Measurements from ENCODE around the gene SALL4. TPM values are rescaled to one million over a fixed set of nuclear protein-coding genes. Genes with fewer than 3 reads are reported as not detected.
"Not testable (repeated sequence)": the region's sequence is repeated elsewhere in the genome, so short reads cannot be mapped to it uniquely, and the experiment has no call there.

Gene SALL4
- total RNA-seq, 1 donor from 2014 or later, result 65.4 TPM

GRCh38 chr20:51826372-51826771, 24.1 kb upstream of the SALL4 start:
- H3K4me1 Mint-ChIP-seq (ENCODE audit: unreplicated experiment), result peaks cover 8% of the 10 kb centered on the region
- H3K27ac Mint-ChIP-seq (ENCODE audit: unreplicated experiment), result no peak overlapping the region
- TF ChIP-seq CTCF (IDR thresholded peaks at IDR 0.05; ENCODE audit: unreplicated experiment), result no peak
- H3K36me3 Mint-ChIP-seq (ENCODE audit: low read depth, unreplicated experiment), result no peaks in the 10 kb centered on the region
- no peak overlapping the region for H3K4me3 Mint-ChIP-seq (ENCODE audit: unreplicated experiment)
- no peaks in the 10 kb centered on the region for H3K9me3 Mint-ChIP-seq (ENCODE audit: unreplicated experiment)
- H3K27me3 Mint-ChIP-seq (ENCODE audit: unreplicated experiment), result peaks cover 5% of the 10 kb centered on the region
- DNase-seq (ENCODE audit: low spot score), result no peak

- no peak overlapping the region for H3K27ac Mint-ChIP-seq (ENCODE audit: unreplicated experiment)
- peaks cover 8% of the 10 kb centered on the region for H3K27me3 Mint-ChIP-seq (ENCODE audit: unreplicated experiment)
- TF ChIP-seq CTCF (IDR thresholded peaks at IDR 0.05; ENCODE audit: unreplicated experiment), result no peak
- H3K4me1 Mint-ChIP-seq (ENCODE audit: unreplicated experiment), result no peaks in the 10 kb centered on the region
- H3K9me3 Mint-ChIP-seq (ENCODE audit: unreplicated experiment), result no peaks in the 10 kb centered on the region
- no peak for DNase-seq (ENCODE audit: low spot score)
- H3K4me3 Mint-ChIP-seq (ENCODE audit: unreplicated experiment), result no peak overlapping the region
- H3K36me3 Mint-ChIP-seq (ENCODE audit: low read depth, unreplicated experiment), result no peaks in the 10 kb centered on the region
Observed at GRCh38 chr20:51818479-51819008, 16.2 kb upstream of the SALL4 start.

- H3K27me3 Mint-ChIP-seq (ENCODE audit: unreplicated experiment); H3K9me3 Mint-ChIP-seq (ENCODE audit: unreplicated experiment); H3K4me1 Mint-ChIP-seq (ENCODE audit: unreplicated experiment); H3K36me3 Mint-ChIP-seq (ENCODE audit: low read depth, unreplicated experiment); H3K27ac Mint-ChIP-seq (ENCODE audit: unreplicated experiment); H3K4me3 Mint-ChIP-seq (ENCODE audit: unreplicated experiment); DNase-seq (ENCODE audit: low spot score): not testable (repeated sequence)
Observed at GRCh38 chr20:51816856-51817255, 14.5 kb upstream of the SALL4 start.

GRCh38 chr20:51815383-51816076, 13.2 kb upstream of the SALL4 start:
- H3K27ac Mint-ChIP-seq (ENCODE audit: unreplicated experiment), result no peak overlapping the region
- H3K4me1 Mint-ChIP-seq (ENCODE audit: unreplicated experiment), result no peaks in the 10 kb centered on the region
- H3K27me3 Mint-ChIP-seq (ENCODE audit: unreplicated experiment), result peaks cover 8% of the 10 kb centered on the region
- H3K9me3 Mint-ChIP-seq (ENCODE audit: unreplicated experiment), result no peaks in the 10 kb centered on the region
- no peak for TF ChIP-seq CTCF (IDR thresholded peaks at IDR 0.05; ENCODE audit: unreplicated experiment)
- no peaks in the 10 kb centered on the region for H3K36me3 Mint-ChIP-seq (ENCODE audit: low read depth, unreplicated experiment)
- no peak for DNase-seq (ENCODE audit: low spot score)
- H3K4me3 Mint-ChIP-seq (ENCODE audit: unreplicated experiment), result no peak overlapping the region

GRCh38 chr20:51812861-51813260, 10.5 kb upstream of the SALL4 start:
- H3K36me3 Mint-ChIP-seq (ENCODE audit: low read depth, unreplicated experiment), result no peaks in the 10 kb centered on the region
- DNase-seq (ENCODE audit: low spot score), result no peak
- no peak for TF ChIP-seq CTCF (IDR thresholded peaks at IDR 0.05; ENCODE audit: unreplicated experiment)
- H3K4me1 Mint-ChIP-seq (ENCODE audit: unreplicated experiment), result no peaks in the 10 kb centered on the region
- H3K4me3 Mint-ChIP-seq (ENCODE audit: unreplicated experiment), result no peak overlapping the region
- H3K9me3 Mint-ChIP-seq (ENCODE audit: unreplicated experiment), result no peaks in the 10 kb centered on the region
- no peaks in the 10 kb centered on the region for H3K27me3 Mint-ChIP-seq (ENCODE audit: unreplicated experiment)
- no peak overlapping the region for H3K27ac Mint-ChIP-seq (ENCODE audit: unreplicated experiment)
